ENCODE measurements around the gene MRTFB.
A peak's percentile ranks its signal among the peaks of the same experiment; 100 is the strongest.

MRTFB gene

GRCh38 chr16:14291286-14291685, 220.2 kb downstream of the MRTFB start:
- no peak for DNase-seq

- no peak for DNase-seq
Observed at GRCh38 chr16:14292051-14292825, 221.1 kb downstream of the MRTFB start.

- no peak for DNase-seq
Observed at GRCh38 chr16:14296663-14297062, 225.5 kb downstream of the MRTFB start.

GRCh38 chr16:14298374-14299122, 227.4 kb downstream of the MRTFB start:
- no peak for DNase-seq

- DNase-seq = peak; percentile 63
Observed at GRCh38 chr16:14300705-14301168, 229.6 kb downstream of the MRTFB start.

- no peak for DNase-seq
Observed at GRCh38 chr16:14301169-14302030, 230.3 kb downstream of the MRTFB start.

- peak; percentile 52 for DNase-seq
Observed at GRCh38 chr16:14302031-14302398, 230.9 kb downstream of the MRTFB start.

- peak; percentile 14 for DNase-seq
Observed at GRCh38 chr16:14302399-14303181, 231.5 kb downstream of the MRTFB start.

- DNase-seq = no peak
Observed at GRCh38 chr16:14303182-14303618, 232.1 kb downstream of the MRTFB start.

- peak; percentile 20 for DNase-seq
Observed at GRCh38 chr16:14303639-14304394, 232.7 kb downstream of the MRTFB start.

GRCh38 chr16:14304891-14305460, 233.9 kb downstream of the MRTFB start:
- no peak for DNase-seq

GRCh38 chr16:14306485-14307058, 235.5 kb downstream of the MRTFB start:
- no peak for DNase-seq

GRCh38 chr16:14307059-14307526, 236.0 kb downstream of the MRTFB start:
- no peak for DNase-seq

- DNase-seq = no peak
Observed at GRCh38 chr16:14307527-14308367, 236.6 kb downstream of the MRTFB start.

GRCh38 chr16:14308368-14308723, 237.2 kb downstream of the MRTFB start:
- DNase-seq = no peak

GRCh38 chr16:14309001-14309886, 238.1 kb downstream of the MRTFB start:
- no peak for DNase-seq

- no peak for DNase-seq
Observed at GRCh38 chr16:14309906-14310305, 238.8 kb downstream of the MRTFB start.

- no peak for DNase-seq
Observed at GRCh38 chr16:14310519-14310991, 239.4 kb downstream of the MRTFB start.

GRCh38 chr16:14314116-14314515, 243.0 kb downstream of the MRTFB start:
- DNase-seq = no peak
